PC-3 (cell line): Measurements from ENCODE around the gene GPR22.

Experiments used
- EZH2 ChIP-seq: fragments of 300-600 bp; sonication (generic); IDR thresholded peaks from one replicate; pipeline ENCODE4 v1.6.1; 2017; ENCODE audit warnings: antibody characterized with exemption, mild to moderate bottlenecking, low read length; ENCODE audit not compliant: unreplicated experiment
- TF ChIP-seq, protein P1 (sequence below): fragments of 300-600 bp; sonication (generic); conservative IDR thresholded peaks from 2 replicates; pipeline ENCODE4 v1.5.1; 2017; ENCODE audit warnings: antibody characterized with exemption, low read depth, mild to moderate bottlenecking, low read length

DNA sequence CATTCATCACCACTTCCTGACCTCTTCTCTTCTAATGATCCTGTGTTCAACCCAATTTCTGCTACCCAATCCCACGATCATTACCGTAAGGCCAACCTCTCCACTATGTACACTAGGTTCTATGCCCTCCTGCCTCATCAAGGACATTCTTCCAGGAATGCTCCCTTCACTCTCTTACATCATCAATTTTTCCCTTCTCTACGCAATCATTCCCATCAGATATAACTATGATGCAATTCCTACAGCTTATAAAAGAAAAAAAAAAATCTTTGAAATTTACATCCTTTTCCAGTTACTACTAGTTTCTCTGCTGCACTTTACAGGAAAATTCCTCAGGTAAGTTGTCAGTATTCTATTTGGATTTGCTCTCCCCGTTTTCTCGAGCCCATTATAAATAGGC lies 30.8 kb upstream of the GPR22 start:
- TF ChIP-seq, protein P1, sequence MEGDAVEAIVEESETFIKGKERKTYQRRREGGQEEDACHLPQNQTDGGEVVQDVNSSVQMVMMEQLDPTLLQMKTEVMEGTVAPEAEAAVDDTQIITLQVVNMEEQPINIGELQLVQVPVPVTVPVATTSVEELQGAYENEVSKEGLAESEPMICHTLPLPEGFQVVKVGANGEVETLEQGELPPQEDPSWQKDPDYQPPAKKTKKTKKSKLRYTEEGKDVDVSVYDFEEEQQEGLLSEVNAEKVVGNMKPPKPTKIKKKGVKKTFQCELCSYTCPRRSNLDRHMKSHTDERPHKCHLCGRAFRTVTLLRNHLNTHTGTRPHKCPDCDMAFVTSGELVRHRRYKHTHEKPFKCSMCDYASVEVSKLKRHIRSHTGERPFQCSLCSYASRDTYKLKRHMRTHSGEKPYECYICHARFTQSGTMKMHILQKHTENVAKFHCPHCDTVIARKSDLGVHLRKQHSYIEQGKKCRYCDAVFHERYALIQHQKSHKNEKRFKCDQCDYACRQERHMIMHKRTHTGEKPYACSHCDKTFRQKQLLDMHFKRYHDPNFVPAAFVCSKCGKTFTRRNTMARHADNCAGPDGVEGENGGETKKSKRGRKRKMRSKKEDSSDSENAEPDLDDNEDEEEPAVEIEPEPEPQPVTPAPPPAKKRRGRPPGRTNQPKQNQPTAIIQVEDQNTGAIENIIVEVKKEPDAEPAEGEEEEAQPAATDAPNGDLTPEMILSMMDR = no peak
- no peak for TF ChIP-seq EZH2
